Astrocyte of the cerebellum (primary cell): ENCODE results near the gene ONECUT3.

Source experiments
- DNase-seq: peaks from one replicate; pipeline ENCODE4 v3.0.0-alpha.2; 2011; ENCODE audit warnings: low read depth
- H3K4me3 ChIP-seq: 2 replicates; pipeline ENCODE4 v1.5.1; 2011; ENCODE audit warnings: mild to moderate bottlenecking, low read depth, low read length, moderate library complexity
- in situ Hi-C: cut with HindIII; loops from 2 replicates; pipeline ENCODE4 v1.10.0; 2017; ENCODE audit warnings: low sequenced_read_pairs
- TF ChIP-seq, protein P1 (sequence below): IDR thresholded peaks from 2 replicates; pipeline ENCODE4 v1.5.1; 2012; ENCODE audit warnings: low read length, low read depth, moderate library complexity, mild to moderate bottlenecking; ENCODE audit errors: missing control alignments

The ONECUT3 gene

DNA sequence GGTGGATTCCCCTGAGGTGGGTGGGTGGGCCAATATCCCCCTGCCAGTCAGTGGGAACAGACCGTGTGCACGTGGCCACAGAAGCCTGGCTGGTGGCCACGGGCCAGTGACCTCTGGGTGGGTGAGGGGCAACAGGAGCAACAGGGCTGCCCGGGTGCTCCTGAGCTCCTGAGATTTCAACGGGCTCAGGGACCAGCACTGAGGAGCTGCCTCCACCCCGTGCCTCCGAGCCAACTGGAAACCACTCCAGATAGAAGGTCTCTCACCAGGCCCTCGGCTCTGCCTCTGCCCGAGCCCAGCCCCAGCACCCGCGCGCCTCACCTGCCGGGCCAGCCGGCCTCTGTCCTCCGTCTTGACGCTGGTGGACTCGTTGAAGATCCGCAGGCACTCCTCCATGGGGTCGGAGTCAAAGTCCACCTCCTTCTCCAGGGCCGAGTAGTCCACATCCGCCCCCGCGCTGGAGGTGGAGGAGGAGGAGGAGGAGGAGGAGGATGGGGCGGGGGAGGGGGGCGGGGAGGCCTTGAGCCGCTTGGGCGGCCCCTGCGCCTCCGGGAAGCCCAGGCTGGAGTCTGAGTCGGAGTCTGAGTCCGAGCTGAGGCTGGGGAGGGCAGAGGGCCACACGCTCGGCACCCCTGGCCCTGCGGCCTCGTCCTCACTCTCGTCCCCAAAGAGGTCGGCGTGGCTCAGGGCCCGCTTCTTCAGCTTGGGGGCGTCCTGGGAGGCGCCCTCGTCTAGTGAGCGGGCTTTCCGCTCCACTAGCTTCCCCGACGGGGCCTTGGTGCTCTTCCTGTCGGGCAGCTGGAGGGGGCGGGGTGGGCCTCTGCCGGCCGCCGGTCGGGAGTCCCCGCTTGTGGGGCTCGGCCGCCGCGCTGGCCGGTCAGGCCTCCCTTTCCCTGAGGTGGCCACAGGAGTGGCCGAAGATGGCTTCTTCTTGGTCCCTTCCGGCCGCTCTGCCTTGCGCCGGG, 73.5 kb downstream of the ONECUT3 start:
- H3K4me3 ChIP-seq: no peak overlapping the region
- TF ChIP-seq, protein P1, sequence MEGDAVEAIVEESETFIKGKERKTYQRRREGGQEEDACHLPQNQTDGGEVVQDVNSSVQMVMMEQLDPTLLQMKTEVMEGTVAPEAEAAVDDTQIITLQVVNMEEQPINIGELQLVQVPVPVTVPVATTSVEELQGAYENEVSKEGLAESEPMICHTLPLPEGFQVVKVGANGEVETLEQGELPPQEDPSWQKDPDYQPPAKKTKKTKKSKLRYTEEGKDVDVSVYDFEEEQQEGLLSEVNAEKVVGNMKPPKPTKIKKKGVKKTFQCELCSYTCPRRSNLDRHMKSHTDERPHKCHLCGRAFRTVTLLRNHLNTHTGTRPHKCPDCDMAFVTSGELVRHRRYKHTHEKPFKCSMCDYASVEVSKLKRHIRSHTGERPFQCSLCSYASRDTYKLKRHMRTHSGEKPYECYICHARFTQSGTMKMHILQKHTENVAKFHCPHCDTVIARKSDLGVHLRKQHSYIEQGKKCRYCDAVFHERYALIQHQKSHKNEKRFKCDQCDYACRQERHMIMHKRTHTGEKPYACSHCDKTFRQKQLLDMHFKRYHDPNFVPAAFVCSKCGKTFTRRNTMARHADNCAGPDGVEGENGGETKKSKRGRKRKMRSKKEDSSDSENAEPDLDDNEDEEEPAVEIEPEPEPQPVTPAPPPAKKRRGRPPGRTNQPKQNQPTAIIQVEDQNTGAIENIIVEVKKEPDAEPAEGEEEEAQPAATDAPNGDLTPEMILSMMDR: no peak
- no peak for DNase-seq
- in situ Hi-C loops: no loop called here

DNA sequence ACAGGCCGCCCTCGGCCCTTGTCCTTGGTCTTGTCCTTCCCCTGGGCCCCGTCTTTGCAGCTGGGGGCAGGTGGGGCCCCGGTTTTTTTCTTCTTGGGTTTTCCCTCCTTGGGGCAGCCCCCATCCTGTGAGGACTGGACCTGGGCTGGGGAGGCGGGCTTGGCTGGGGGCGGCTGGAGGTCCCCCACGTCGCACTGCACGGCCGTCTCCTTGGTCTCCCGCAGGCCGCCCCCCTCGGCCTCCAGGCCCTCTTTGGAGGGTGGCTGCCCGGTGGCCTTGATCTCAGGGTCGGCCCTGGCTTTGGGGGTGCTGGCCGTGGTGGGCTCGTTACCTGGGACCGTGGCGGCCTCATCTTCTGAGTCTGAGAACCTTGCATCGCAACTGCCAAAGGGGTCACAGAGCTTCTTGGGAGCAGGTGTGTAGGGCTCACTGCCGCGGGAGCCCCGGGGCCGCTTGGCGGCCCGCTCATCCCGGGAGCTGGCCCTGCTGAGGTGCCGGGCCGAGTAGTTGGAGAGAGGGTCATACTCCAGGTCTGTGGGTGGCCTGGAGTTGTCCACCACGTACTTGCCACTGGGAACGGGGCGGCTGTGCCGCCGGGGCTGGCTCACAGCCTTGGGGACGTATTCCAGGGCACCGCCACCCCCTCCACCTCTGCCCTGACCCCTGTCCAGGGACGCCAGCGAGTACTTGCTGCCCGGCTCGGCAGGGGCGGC, 74.4 kb downstream of the ONECUT3 start:
- no peak for DNase-seq
- H3K4me3 ChIP-seq: no peak overlapping the region
- in situ Hi-C loops: no loop called here
- TF ChIP-seq, protein P1: no peak

GRCh38 chr19:1828279-1829238, 75.3 kb downstream of the ONECUT3 start:
- H3K4me3 ChIP-seq: no peak overlapping the region
- no peak for DNase-seq
- TF ChIP-seq, protein P1: no peak
- in situ Hi-C loops: no loop called here

DNA sequence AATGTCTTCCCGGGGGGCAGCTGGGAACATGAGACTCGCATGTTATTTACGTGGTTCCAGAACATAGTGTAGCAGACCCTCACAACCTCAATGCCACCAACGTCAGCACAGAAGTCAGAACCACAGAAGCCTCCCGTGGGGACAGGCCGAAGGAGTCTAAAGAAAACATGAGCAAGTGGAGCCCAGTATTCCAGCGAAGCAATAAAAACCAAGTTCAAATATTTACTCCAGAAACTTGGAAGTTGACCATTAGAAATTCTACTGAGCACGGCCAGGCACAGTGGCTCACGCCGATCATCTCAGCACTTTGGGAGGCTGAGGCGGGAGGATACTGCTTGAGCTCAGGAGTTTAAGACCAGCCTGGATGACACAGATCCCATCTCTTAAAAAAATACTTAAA, 76.7 kb downstream of the ONECUT3 start:
- no peak for DNase-seq
- H3K4me3 ChIP-seq: no peak overlapping the region
- TF ChIP-seq, protein P1: no peak
- in situ Hi-C loops: no loop called here

DNA sequence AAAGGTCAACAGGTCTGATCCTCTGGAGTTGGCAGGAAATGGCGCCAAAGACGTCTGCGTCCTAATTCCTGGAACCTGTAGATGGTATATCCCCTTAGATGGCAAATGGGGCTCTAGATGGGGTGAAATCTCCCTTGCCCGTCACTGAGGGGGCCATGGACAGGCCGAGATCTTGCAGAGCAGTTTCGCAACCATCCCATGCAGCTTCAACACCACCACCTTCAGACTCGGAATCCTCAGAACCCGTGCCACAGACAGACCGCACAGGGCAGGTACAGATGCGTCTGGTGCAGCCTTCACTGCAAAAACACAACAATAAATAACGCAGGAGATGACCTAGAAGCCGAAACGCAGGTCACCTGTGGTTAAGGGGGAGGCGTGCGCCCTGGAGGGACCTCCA, 77.3 kb downstream of the ONECUT3 start:
- in situ Hi-C loops: no loop called here
- DNase-seq: no peak
- TF ChIP-seq, protein P1: no peak
- H3K4me3 ChIP-seq: no peak overlapping the region
